Cardiac fibroblast (primary cell): ENCODE results near the gene MOGAT1.

Experiments
- DNase-seq, 2 donors: peaks; one replicate each; pipeline versions ENCODE4 v3.0.0 to v3.0.0-alpha.2; 2010; ENCODE audit warnings: low read depth in 2 of 2
- H3K4me3 ChIP-seq, 2 donors: replicated peaks in 1 of 2; 1 replicate in 1 of 2; 2 replicates in 1 of 2; pipeline ENCODE4 v1.5.1; 2011; ENCODE audit warnings: low read depth in 2 of 2, low read length in 2 of 2, mild to moderate bottlenecking in 2 of 2, moderate library complexity in 1 of 2
- TF ChIP-seq, protein P1 (sequence below): IDR thresholded peaks from one replicate; pipeline ENCODE4 v1.5.1; 2011; ENCODE audit warnings: low read depth, mild to moderate bottlenecking, low read length, inconsistent platforms

MOGAT1 gene

GRCh38 chr2:222671259-222672067 is at the start of gene MOGAT1:
Gene MOGAT1 (plus strand): TSS chr2:222671658. CDS start chr2:222671786, 128 bp downstream.
- peak within 1 kb of the TSS; percentile 35 to 49 for H3K4me3 ChIP-seq
- TF ChIP-seq, protein P1, sequence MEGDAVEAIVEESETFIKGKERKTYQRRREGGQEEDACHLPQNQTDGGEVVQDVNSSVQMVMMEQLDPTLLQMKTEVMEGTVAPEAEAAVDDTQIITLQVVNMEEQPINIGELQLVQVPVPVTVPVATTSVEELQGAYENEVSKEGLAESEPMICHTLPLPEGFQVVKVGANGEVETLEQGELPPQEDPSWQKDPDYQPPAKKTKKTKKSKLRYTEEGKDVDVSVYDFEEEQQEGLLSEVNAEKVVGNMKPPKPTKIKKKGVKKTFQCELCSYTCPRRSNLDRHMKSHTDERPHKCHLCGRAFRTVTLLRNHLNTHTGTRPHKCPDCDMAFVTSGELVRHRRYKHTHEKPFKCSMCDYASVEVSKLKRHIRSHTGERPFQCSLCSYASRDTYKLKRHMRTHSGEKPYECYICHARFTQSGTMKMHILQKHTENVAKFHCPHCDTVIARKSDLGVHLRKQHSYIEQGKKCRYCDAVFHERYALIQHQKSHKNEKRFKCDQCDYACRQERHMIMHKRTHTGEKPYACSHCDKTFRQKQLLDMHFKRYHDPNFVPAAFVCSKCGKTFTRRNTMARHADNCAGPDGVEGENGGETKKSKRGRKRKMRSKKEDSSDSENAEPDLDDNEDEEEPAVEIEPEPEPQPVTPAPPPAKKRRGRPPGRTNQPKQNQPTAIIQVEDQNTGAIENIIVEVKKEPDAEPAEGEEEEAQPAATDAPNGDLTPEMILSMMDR = no peak
- peak in 1 of 2 donors; percentile 20 for DNase-seq

GRCh38 chr2:222621893-222622292 is 49.6 kb upstream of the MOGAT1 start:
- DNase-seq = no peak
- TF ChIP-seq, protein P1 = no peak
- H3K4me3 ChIP-seq = no peak overlapping the region

- H3K4me3 ChIP-seq = no peak overlapping the region
- TF ChIP-seq, protein P1 = no peak
- no peak for DNase-seq
These were observed 48.5 kb upstream of the MOGAT1 start for GRCh38 chr2:222622910-222623309.

DNA sequence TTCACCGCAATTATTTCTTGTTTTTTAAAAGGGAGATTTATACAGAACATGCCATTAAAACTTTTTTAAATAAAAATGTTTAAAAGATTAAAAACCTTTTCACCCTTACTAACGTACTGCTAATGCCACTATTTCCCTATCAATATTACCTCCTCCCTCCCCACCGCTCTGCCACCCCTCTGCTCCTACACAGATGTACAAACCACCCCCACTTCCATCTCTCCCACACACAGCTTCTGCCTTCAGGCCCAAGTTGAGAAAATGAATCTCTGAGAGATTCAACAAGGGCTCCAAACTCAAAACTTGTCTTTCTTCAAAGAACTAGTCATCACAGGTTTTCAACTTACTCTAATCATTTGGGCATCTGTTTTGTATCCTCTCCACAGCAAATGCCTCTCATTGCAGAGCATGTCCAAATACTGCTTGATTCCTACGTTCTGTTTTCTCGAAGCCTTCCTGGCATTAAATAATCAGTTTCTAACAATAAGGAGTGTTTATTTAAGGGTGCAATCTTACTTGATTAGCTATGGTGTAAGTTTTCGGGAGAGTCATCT is 47.6 kb upstream of the MOGAT1 start:
- no peak for DNase-seq
- H3K4me3 ChIP-seq = no peak overlapping the region
- TF ChIP-seq, protein P1 = no peak

DNA sequence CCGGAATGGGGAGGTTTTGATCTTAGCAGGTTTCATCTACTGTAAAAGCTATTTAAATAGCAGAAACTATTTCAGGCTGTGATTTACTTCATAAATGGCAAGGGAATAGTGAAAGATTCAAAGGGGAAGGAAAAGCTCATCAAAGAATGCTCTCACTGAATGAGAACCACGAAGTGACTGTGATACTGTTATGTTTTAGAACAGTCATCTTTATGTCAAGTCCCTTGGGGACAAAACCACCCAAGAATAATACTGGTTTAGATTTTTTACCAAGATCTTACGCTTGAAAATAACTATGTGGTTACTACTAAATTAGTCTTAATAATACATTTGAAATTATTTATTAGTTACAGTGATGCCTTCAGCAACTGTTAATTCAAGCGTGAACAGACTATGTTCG is 43.7 kb upstream of the MOGAT1 start:
- H3K4me3 ChIP-seq = no peak overlapping the region
- peak in 1 of 2 donors; percentile 84 for DNase-seq
- TF ChIP-seq, protein P1 = no peak

- TF ChIP-seq, protein P1 = no peak
- DNase-seq = no peak
- no peak overlapping the region for H3K4me3 ChIP-seq
These were observed 36.2 kb upstream of the MOGAT1 start for GRCh38 chr2:222635295-222635694.
